PC-3 (cell line): Measurements from ENCODE around the gene RALB. TPM values are rescaled to one million over a fixed set of nuclear protein-coding genes. Genes with fewer than 3 reads are reported as not detected.
"Not testable (repeated sequence)": the region's sequence is repeated elsewhere in the genome, so short reads cannot be mapped to it uniquely, and the experiment has no call there.

Experiments
- ATAC-seq: fragments of 200-7000 bp; cut with Tn5 transposase; 2 replicates; pipeline ENCODE4 v1.9.1; 2020; ENCODE audit warnings: mild to moderate bottlenecking, moderate library complexity
- BruUV-seq: library from RNA; stranded (reverse); fragments of 400-500 nt; replicated peaks from 2 replicates; lab custom pipeline; 2021; lab: Mats Ljungman, UMichigan
- CTCF ChIA-PET: fragments of 300-600 bp; sonication (Branson Sonifier 250); formaldehyde crosslinking; loops from one replicate; lab custom pipeline; 2022; ENCODE audit warnings: antibody characterized with exemption; lab: Charles Lee
- POLR2A ChIA-PET: fragments of 300-600 bp; sonication (Branson Sonifier 250); formaldehyde crosslinking; loops from one replicate; lab custom pipeline; 2022; ENCODE audit warnings: antibody characterized with exemption; ENCODE audit not compliant: unreplicated experiment; lab: Charles Lee
- DNase-seq: peaks from one replicate; pipeline ENCODE4 v3.0.0-alpha.2; 2015
- H2AFZ ChIP-seq: fragments of 300-600 bp; sonication (generic); 2 replicates; pipeline ENCODE4 v1.6.0; 2016; ENCODE audit warnings: antibody characterized with exemption, low read length
- H3F3A ChIP-seq: fragments of 300-600 bp; sonication (generic); one replicate; pipeline ENCODE4 v1.6.0; 2017; ENCODE audit warnings: antibody characterized with exemption, low read length, control low read depth, mild to moderate bottlenecking; ENCODE audit not compliant: unreplicated experiment
- H3K27ac ChIP-seq: fragments of 300-600 bp; sonication (generic); 2 replicates; pipeline ENCODE4 v1.5.1; 2016; ENCODE audit warnings: mild to moderate bottlenecking, low read length
- H3K27me3 ChIP-seq: fragments of 300-600 bp; sonication (generic); 2 replicates; pipeline ENCODE4 v1.6.1; 2016; ENCODE audit warnings: low read length, mixed read lengths
- H3K36me3 ChIP-seq: fragments of 300-600 bp; sonication (generic); 2 replicates; pipeline ENCODE4 v1.6.1; 2016; ENCODE audit warnings: low read depth, mixed run types, low read length, mixed read lengths
- H3K4me1 ChIP-seq: fragments of 300-600 bp; sonication (generic); 2 replicates; pipeline ENCODE4 v1.5.1; 2016; ENCODE audit warnings: low read length; ENCODE audit not compliant: insufficient read depth
- H3K4me2 ChIP-seq: fragments of 300-600 bp; sonication (generic); 2 replicates; pipeline ENCODE4 v1.6.0; 2016; ENCODE audit warnings: low read length
- H3K4me3 ChIP-seq: fragments of 300-600 bp; sonication (generic); 2 replicates; pipeline ENCODE4 v1.5.1; 2016; ENCODE audit warnings: mild to moderate bottlenecking, low read length, mixed read lengths
- H3K79me2 ChIP-seq: fragments of 300-600 bp; sonication (generic); 2 replicates; pipeline ENCODE4 v1.6.1; 2017; ENCODE audit warnings: low read length, mixed read lengths
- H3K9ac ChIP-seq: fragments of 300-600 bp; sonication (generic); 2 replicates; pipeline ENCODE4 v1.6.0; 2016; ENCODE audit warnings: mild to moderate bottlenecking, low read length
- H3K9me2 ChIP-seq: fragments of 300-600 bp; sonication (generic); replicated peaks from 2 replicates; pipeline ENCODE4 v1.6.1; 2016; ENCODE audit warnings: mixed run types, low read length, mixed read lengths
- H3K9me3 ChIP-seq: fragments of 300-600 bp; sonication (generic); 2 replicates; pipeline ENCODE4 v1.6.1; 2016; ENCODE audit warnings: low read length, mixed read lengths
- H4K20me1 ChIP-seq: fragments of 300-600 bp; sonication (generic); 2 replicates; pipeline ENCODE4 v1.6.1; 2016; ENCODE audit warnings: low read length, mixed read lengths
- EZH2 ChIP-seq: fragments of 300-600 bp; sonication (generic); IDR thresholded peaks from one replicate; pipeline ENCODE4 v1.6.1; 2017; ENCODE audit warnings: antibody characterized with exemption, mild to moderate bottlenecking, low read length; ENCODE audit not compliant: unreplicated experiment
- EZH2phosphoT487 ChIP-seq: fragments of 300-600 bp; sonication (generic); IDR thresholded peaks from 2 replicates; pipeline ENCODE4 v1.6.1; 2018; ENCODE audit warnings: mild to moderate bottlenecking, antibody characterized with exemption, low read length, borderline replicate concordance
- intact Hi-C: fragments of 100-400 bp; cut with micrococcal nuclease; formaldehyde crosslinking; loops from 2 replicates; pipeline ENCODE4 v1.9.0; 2023
- total RNA-seq: library from RNA; depleted of rRNA; stranded (reverse); fragments of >200 nt; gene quantifications from 2 replicates; pipeline ENCODE4 v1.2.3, GENCODE V29; 2014
- TF ChIP-seq, protein P1 (sequence below): fragments of 300-600 bp; sonication (generic); conservative IDR thresholded peaks from 2 replicates; pipeline ENCODE4 v1.5.1; 2017; ENCODE audit warnings: antibody characterized with exemption, low read depth, mild to moderate bottlenecking, low read length

Gene RALB
- total RNA-seq, 1 experiment from 2014 or later = 57.9 TPM

DNA sequence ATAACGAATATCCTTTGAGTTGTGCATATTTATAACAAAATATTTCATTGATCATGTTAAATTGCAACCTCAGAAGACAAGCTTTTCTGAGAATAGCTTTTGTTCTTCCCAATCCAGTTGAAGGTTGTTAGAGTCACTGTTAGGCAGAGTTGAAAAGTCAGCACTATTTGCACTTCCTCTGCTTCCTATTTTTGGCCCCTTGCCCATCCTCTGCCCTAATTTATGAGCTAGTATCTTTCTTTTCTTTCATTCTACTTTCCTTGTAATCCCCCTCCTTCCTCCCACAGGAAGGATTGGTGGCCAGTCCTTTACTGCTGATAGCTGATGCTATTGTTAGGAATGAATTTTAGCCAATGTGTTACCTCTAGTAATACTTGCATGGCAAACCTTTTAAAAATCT is 4.9 kb downstream of the RALB start:
- ChIA-PET CTCF (interaction anchor here (0.9 kb wide), 1 partner anchor 55 kb away, joined by 4 read pairs; no protein-coding TSS in a partner anchor), POLR2A (no interaction called here)
- Histone ChIP-seq H3K79me2 (peaks cover 83% of the 10 kb centered on the region), H3K36me3 (peaks cover 3% of the 10 kb centered on the region; the same call in 1 of the 2 replicates), H3K4me1 (peaks cover 27% of the 10 kb centered on the region), H3K27ac (no peak overlapping the region), H3K4me3 (no peak overlapping the region), H3K27me3 (no peaks in the 10 kb centered on the region), H4K20me1 (peaks cover 21% of the 10 kb centered on the region; the same call in 1 of the 2 replicates), H3K9me3 (no peaks in the 10 kb centered on the region), H3F3A (no peaks in the 10 kb centered on the region), H3K9me2 (no peaks in the 10 kb centered on the region), H3K4me2 (no peak overlapping the region), H2AFZ (no peak overlapping the region), H3K9ac (no peak overlapping the region)
- intact Hi-C loops = no loop called here
- no peak for TF ChIP-seq EZH2
- TF ChIP-seq EZH2phosphoT487 = no peak
- TF ChIP-seq, protein P1, sequence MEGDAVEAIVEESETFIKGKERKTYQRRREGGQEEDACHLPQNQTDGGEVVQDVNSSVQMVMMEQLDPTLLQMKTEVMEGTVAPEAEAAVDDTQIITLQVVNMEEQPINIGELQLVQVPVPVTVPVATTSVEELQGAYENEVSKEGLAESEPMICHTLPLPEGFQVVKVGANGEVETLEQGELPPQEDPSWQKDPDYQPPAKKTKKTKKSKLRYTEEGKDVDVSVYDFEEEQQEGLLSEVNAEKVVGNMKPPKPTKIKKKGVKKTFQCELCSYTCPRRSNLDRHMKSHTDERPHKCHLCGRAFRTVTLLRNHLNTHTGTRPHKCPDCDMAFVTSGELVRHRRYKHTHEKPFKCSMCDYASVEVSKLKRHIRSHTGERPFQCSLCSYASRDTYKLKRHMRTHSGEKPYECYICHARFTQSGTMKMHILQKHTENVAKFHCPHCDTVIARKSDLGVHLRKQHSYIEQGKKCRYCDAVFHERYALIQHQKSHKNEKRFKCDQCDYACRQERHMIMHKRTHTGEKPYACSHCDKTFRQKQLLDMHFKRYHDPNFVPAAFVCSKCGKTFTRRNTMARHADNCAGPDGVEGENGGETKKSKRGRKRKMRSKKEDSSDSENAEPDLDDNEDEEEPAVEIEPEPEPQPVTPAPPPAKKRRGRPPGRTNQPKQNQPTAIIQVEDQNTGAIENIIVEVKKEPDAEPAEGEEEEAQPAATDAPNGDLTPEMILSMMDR = no peak
- BruUV-seq = no TSS peak
- ATAC-seq (no peak), DNase-seq (peak; percentile 21)

DNA sequence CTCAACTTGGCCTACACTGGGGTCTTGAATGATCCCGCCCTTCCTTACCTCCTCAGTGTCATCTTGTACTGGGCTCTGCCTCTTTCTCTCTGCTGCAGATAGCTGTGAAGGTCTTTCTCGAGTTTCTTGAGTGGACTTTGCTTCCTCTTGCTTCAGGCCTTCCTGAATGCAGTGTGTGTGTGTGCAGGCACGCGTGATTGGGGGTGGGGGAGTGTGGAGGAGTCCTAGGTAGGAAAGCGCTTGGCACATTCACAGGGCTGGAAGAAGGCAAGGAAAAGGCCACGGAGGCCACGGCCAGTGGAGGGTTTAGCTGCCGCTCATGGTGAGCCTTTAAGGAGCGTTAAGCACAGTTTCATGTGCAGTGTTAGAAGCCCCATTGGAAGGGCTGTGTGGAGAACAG is 5.5 kb downstream of the RALB start:
- TF ChIP-seq, protein P1 = no peak
- TF ChIP-seq EZH2phosphoT487 = no peak
- TF ChIP-seq EZH2 = no peak
- H3K4me1 ChIP-seq = peaks cover 27% of the 10 kb centered on the region
- peaks cover 3% of the 10 kb centered on the region; the same call in 1 of the 2 replicates for H3K36me3 ChIP-seq
- H3K9me3 ChIP-seq = no peaks in the 10 kb centered on the region
- H3K79me2 ChIP-seq = peaks cover 88% of the 10 kb centered on the region
- no peak overlapping the region for H3K4me3 ChIP-seq
- H3K27ac ChIP-seq = no peak overlapping the region
- H4K20me1 ChIP-seq = peaks cover 21% of the 10 kb centered on the region; the same call in 1 of the 2 replicates
- H2AFZ ChIP-seq = no peak overlapping the region
- no peak overlapping the region for H3K4me2 ChIP-seq
- ChIA-PET POLR2A (no interaction called here), CTCF (no interaction called here)
- H3K27me3 ChIP-seq = no peaks in the 10 kb centered on the region
- DNase-seq (no peak), ATAC-seq (no peak)
- intact Hi-C loops = no loop called here
- H3K9me2 ChIP-seq = no peaks in the 10 kb centered on the region
- no peaks in the 10 kb centered on the region for H3F3A ChIP-seq
- BruUV-seq = no TSS peak
- H3K9ac ChIP-seq = no peak overlapping the region

DNA sequence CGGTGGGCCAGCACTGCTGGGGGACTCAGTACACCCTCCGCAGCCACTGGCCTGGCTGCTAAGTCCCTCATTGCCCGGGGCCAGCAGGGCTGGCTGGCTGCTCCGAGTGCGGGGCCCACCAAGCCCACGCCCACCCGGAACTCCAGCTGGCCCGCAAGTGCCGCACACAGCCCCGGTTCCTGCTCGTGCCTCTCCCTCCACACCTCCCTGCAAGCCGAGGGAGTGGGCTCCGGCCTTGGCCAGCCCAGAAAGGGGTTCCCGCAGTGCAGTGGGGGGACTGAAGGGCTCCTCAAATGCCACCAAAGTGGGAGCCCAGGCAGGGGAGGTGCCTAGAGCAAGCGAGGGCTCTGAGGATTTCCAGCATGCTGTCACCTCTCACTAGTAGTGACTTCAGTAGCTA is 7.3 kb downstream of the RALB start:
- Histone ChIP-seq H4K20me1 (peaks cover 18% of the 10 kb centered on the region; the same call in 1 of the 2 replicates), H3K4me1 (0 out of 2 replicates have a peak, but pooled peaks cover 15% of the 10 kb centered on the region), H3K79me2 (peaks cover 79% of the 10 kb centered on the region)
- DNase-seq, H3K27me3 ChIP-seq, H3K36me3 ChIP-seq, H3K27ac ChIP-seq, H3K9ac ChIP-seq, H3K4me3 ChIP-seq, ATAC-seq, intact Hi-C loops, H3K4me2 ChIP-seq, H3K9me3 ChIP-seq, H2AFZ ChIP-seq, H3F3A ChIP-seq, H3K9me2 ChIP-seq, BruUV-seq, CTCF ChIA-PET, POLR2A ChIA-PET: not testable (repeated sequence)
